ENCODE results near the gene SMIM34.

SMIM34 gene

DNA sequence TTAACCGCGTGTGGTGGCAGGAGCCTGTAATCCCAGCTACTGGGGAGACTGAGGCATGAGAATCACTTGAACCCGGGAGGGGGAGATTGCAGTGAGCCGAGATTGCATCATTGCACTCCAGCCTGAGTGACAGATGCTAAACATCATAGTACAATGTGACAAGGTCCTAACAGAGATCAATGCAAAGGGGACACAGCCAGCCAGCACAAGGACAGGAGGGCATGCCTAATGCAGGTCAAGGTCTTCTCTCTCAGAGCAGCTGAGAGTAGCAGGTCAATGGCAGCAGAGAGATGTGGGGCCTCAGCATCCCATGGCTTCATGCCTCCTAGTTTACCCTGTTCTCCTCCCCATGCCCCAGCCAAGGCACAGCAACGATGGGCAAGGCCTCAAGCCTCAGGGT, 51.4 kb downstream of the SMIM34 start:
- DNase-seq, result no peak

DNA sequence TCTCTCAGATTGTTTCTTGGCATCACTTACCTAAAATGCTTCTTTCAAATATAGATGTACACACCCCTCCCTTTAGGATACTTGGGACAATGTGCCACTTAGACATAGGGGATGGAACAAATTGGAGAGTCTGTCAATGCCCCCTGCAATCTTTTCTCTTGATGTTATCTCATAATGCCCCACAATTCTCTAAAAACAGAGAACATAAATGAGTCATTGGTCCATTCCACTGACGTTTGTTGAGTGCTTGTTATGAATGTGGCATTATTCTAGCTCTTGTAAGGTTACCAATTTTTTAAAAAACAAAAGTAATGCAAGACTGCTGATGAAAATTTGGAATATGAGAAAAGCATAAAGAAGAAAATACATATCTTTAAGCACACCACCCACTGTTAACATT, 54.0 kb downstream of the SMIM34 start:
- DNase-seq, result no peak
